A549 (cell line): ENCODE results near the gene HMCN1. TPM values are rescaled to one million over a fixed set of nuclear protein-coding genes. Genes with fewer than 3 reads are reported as not detected.

Source experiments
- ATAC-seq, 2 experiments: fragments of 200-7000 bp in 1 of 2; fragments of >200 bp in 1 of 2; cut with Nextera tagmentation in 1 of 2; cut with Tn5 transposase in 1 of 2; 3 replicates each; pipeline versions ENCODE4 v1.8.0 to v1.9.1; 2018 to 2020; ENCODE audit warnings: mild to moderate bottlenecking in 1 of 2, moderate library complexity in 1 of 2
- CTCF ChIA-PET: fragments of 300-600 bp; sonication (Branson Sonifier 250); formaldehyde crosslinking; extraction: SDS; loops from one replicate; lab custom pipeline; 2021; ENCODE audit warnings: antibody characterized with exemption, inconsistent platforms; lab: Yijun Ruan, JAX
- POLR2A ChIA-PET: fragments of 350-600 bp; formaldehyde crosslinking; extraction: SDS; loops from one replicate; lab custom pipeline; 2021; ENCODE audit warnings: antibody characterized with exemption, inconsistent platforms; lab: Yijun Ruan, JAX
- DNase-seq, 2 experiments: peaks; one replicate each; pipeline versions ENCODE4 v3.0.0 to v3.0.0-alpha.2; 2011 to 2016; ENCODE audit warnings: low read depth in 1 of 2, low spot score in 1 of 2
- FAIRE-seq: peaks from 2 replicates; lab custom pipeline; 2011; peaks lifted over from hg19 to GRCh38; lab: Jason Lieb, UNC
- H3K27ac ChIP-seq, 2 experiments: fragments of >200 bp; sonication (Bioruptor Twin); formaldehyde crosslinking; 3 replicates each; pipeline ENCODE4 v1.5.1; 2016 to 2017
- H3K4me1 ChIP-seq: fragments of >200 bp; sonication (Bioruptor Twin); formaldehyde crosslinking; 3 replicates; pipeline ENCODE4 v1.6.1; 2016
- H3K4me2 ChIP-seq: fragments of >200 bp; sonication (Bioruptor Twin); formaldehyde crosslinking; 3 replicates; pipeline ENCODE4 v1.6.1; 2016
- H3K4me3 ChIP-seq: fragments of >200 bp; sonication (Bioruptor Twin); formaldehyde crosslinking; 3 replicates; pipeline ENCODE4 v1.5.1; 2016
- H3K9me3 ChIP-seq: fragments of >200 bp; sonication (Bioruptor Twin); formaldehyde crosslinking; 3 replicates; pipeline ENCODE4 v1.6.1; 2016
- ATOH8 ChIP-seq: fragments of 250-450 bp; sonication (Bioruptor Pico); IDR thresholded peaks from 2 replicates; pipeline ENCODE4 v1.5.0; 2020; ENCODE audit warnings: low read depth, mild to moderate bottlenecking, moderate library complexity
- CBX2 ChIP-seq: fragments of 200-600 bp; sonication (generic); IDR thresholded peaks from 2 replicates; pipeline ENCODE4 v1.6.1; 2016; ENCODE audit warnings: low read depth, mild to moderate bottlenecking, borderline replicate concordance
- CBX8 ChIP-seq: fragments of 200-600 bp; sonication (generic); IDR thresholded peaks from 2 replicates; pipeline ENCODE4 v1.6.1; 2016
- CEBPB ChIP-seq, 2 experiments: fragments of >200 bp in 1 of 2; sonication (Bioruptor Twin) in 1 of 2; formaldehyde crosslinking in 1 of 2; IDR thresholded peaks; 2 replicates each; pipeline ENCODE4 v1.6.1; 2012 to 2016
- CHD4 ChIP-seq: fragments of 200-600 bp; sonication (generic); IDR thresholded peaks from 2 replicates; pipeline ENCODE4 v1.6.1; 2016; ENCODE audit warnings: antibody characterized with exemption, mild to moderate bottlenecking, borderline replicate concordance
- CTCF ChIP-seq: fragments of >200 bp; sonication (Bioruptor Twin); formaldehyde crosslinking; IDR thresholded peaks from 3 replicates; pipeline ENCODE4 v1.5.1; 2016
- EP300 ChIP-seq, 2 experiments: fragments of >200 bp; sonication (Bioruptor Twin); formaldehyde crosslinking; IDR thresholded peaks; 2 replicates in 1 of 2; 3 replicates in 1 of 2; pipeline ENCODE4 v1.6.1; 2016 to 2017
- ESRRA ChIP-seq: fragments of 150-350 bp; IDR thresholded peaks from 2 replicates; pipeline ENCODE4 v1.6.1; 2014; ENCODE audit warnings: mild to moderate bottlenecking, low read length, borderline replicate concordance
- FOXS1 ChIP-seq: fragments of 250-450 bp; sonication (Bioruptor Pico); IDR thresholded peaks from 2 replicates; pipeline ENCODE4 v1.5.0; 2020; ENCODE audit warnings: mild to moderate bottlenecking, moderate library complexity
- HDAC2 ChIP-seq: fragments of 200-600 bp; sonication (generic); IDR thresholded peaks from 2 replicates; pipeline ENCODE4 v1.6.1; 2016
- HMGXB4 ChIP-seq: fragments of 250-450 bp; sonication (Bioruptor Pico); IDR thresholded peaks from 2 replicates; pipeline ENCODE4 v1.5.0; 2021; ENCODE audit warnings: mild to moderate bottlenecking, moderate library complexity, borderline replicate concordance
- HOXA7 ChIP-seq: fragments of 250-450 bp; sonication (Bioruptor Pico); IDR thresholded peaks from 2 replicates; pipeline ENCODE4 v1.5.0; 2020; ENCODE audit warnings: mild to moderate bottlenecking, moderate library complexity
- HOXB13 ChIP-seq: fragments of 250-450 bp; sonication (Bioruptor Pico); IDR thresholded peaks from 2 replicates; pipeline ENCODE4 v1.5.0; 2020; ENCODE audit warnings: low read depth, mild to moderate bottlenecking, moderate library complexity
- JUN ChIP-seq, 2 experiments: fragments of >200 bp; sonication (Bioruptor Twin); formaldehyde crosslinking; IDR thresholded peaks; 2 replicates in 1 of 2; 3 replicates in 1 of 2; pipeline ENCODE4 v1.6.1; 2016 to 2017
- JUNB ChIP-seq: fragments of >200 bp; sonication (Bioruptor Twin); formaldehyde crosslinking; IDR thresholded peaks from 2 replicates; pipeline ENCODE4 v1.6.1; 2016
- MAZ ChIP-seq: fragments of 150-350 bp; IDR thresholded peaks from 2 replicates; pipeline ENCODE4 v1.6.1; 2014; ENCODE audit warnings: antibody characterized with exemption, low read depth, low read length, borderline replicate concordance
- MYC ChIP-seq: IDR thresholded peaks from 2 replicates; pipeline ENCODE4 v1.6.1; 2012; ENCODE audit warnings: mild to moderate bottlenecking, inconsistent platforms, low read length, improper control_type of control experiment, borderline replicate concordance
- NPAS2 ChIP-seq: fragments of 250-450 bp; sonication (Bioruptor Pico); IDR thresholded peaks from 2 replicates; pipeline ENCODE4 v1.8.0; 2022; ENCODE audit warnings: mild to moderate bottlenecking, moderate library complexity, borderline replicate concordance
- POLR2A ChIP-seq: IDR thresholded peaks from 2 replicates; pipeline ENCODE4 v1.6.1; 2012; ENCODE audit warnings: mild to moderate bottlenecking, low read length
- REST ChIP-seq: fragments of 200-600 bp; sonication (generic); IDR thresholded peaks from 2 replicates; pipeline ENCODE4 v1.6.1; 2016; ENCODE audit warnings: antibody characterized with exemption, mild to moderate bottlenecking, moderate library complexity
- RNF2 ChIP-seq: fragments of 200-600 bp; sonication (generic); IDR thresholded peaks from 2 replicates; pipeline ENCODE4 v1.6.1; 2016; ENCODE audit warnings: low read depth, mild to moderate bottlenecking, antibody characterized with exemption, moderate library complexity, borderline replicate concordance
- TP53 ChIP-seq: fragments of 250-450 bp; sonication (Bioruptor Pico); IDR thresholded peaks from 2 replicates; pipeline ENCODE4 v1.5.0; 2021; ENCODE audit warnings: mild to moderate bottlenecking, moderate library complexity
- USF2 ChIP-seq: fragments of 450-650 bp; IDR thresholded peaks from 2 replicates; pipeline ENCODE4 v1.6.1; 2014; ENCODE audit warnings: antibody characterized with exemption
- ZC3H11A ChIP-seq: fragments of 450-650 bp; IDR thresholded peaks from 2 replicates; pipeline ENCODE4 v1.6.1; 2014; ENCODE audit warnings: antibody characterized with exemption, mild to moderate bottlenecking
- ZFP36 ChIP-seq: fragments of 450-650 bp; IDR thresholded peaks from 2 replicates; pipeline ENCODE4 v1.6.1; 2014; ENCODE audit warnings: borderline replicate concordance; ENCODE audit not compliant: partially characterized antibody
- ZNF302 ChIP-seq: fragments of 250-450 bp; sonication (Bioruptor Pico); IDR thresholded peaks from 2 replicates; pipeline ENCODE4 v1.9.0; 2021; ENCODE audit warnings: inconsistent platforms, mild to moderate bottlenecking, moderate library complexity
- WGBS: methylation state at CpG from one replicate; pipeline ENCODE4 v1.1.6; 2017; ENCODE audit errors: missing lambda C conversion rate; 5-methylcytosine and 5-hydroxymethylcytosine counted together
- polyA plus RNA-seq, 4 experiments: library from polyadenylated mRNA; depleted of rRNA in 3 of 4; stranded (reverse); fragments of >200 nt; fragmentation: RNase III in 1 of 4; extraction: RNeasy Plus Mini Kit Qiagen cat#74134 plus additional on column Dnase treatment in 1 of 4; gene quantifications; 2 replicates in 3 of 4; 3 replicates in 1 of 4; pipeline ENCODE4 v1.2.3, GENCODE V29; 2011 to 2017

HMCN1 gene
- polyA plus RNA-seq, 2 of the 4 experiments (the other 2 are of a cell fraction) = 0.03 to 0.06 TPM

GRCh38 chr1:186165303-186165702, 431.1 kb downstream of the HMCN1 start:
- ChIA-PET CTCF (interaction anchor here (1.1 to 1.6 kb wide), 3 partner anchors 10 to 47 kb away, joined by 3 read pairs; no protein-coding TSS in a partner anchor), POLR2A (no interaction called here)
- WGBS = 16% methylated on average over 1 of the region's 1 CpG
- Histone ChIP-seq H3K4me3 (no peak overlapping the region), H3K4me1 (peaks cover 11% of the 10 kb centered on the region; the same call in 2 of the 3 replicates), H3K27ac (no peak overlapping the region), H3K9me3 (no peaks in the 10 kb centered on the region), H3K4me2 (peak overlapping the region; percentile 9; the same call in 1 of the 3 replicates)
- TF ChIP-seq JUN (IDR thresholded peaks at IDR 0.05) (no peak), ESRRA (no peak), CHD4 (no peak), ZNF302 (CRISPR knock-in tag) (no peak), JUNB (no peak), FOXS1 (CRISPR knock-in tag) (no peak), CBX2 (no peak), REST (no peak), ATOH8 (no peak), USF2 (no peak), HOXA7 (no peak), CEBPB (IDR thresholded peaks at IDR 0.05) (no peak), HDAC2 (no peak)
- FAIRE-seq (no peak), ATAC-seq (no peak), DNase-seq (no peak)

- peaks cover 11% of the 10 kb centered on the region; the same call in 2 of the 3 replicates for H3K4me1 ChIP-seq
- H3K4me3 ChIP-seq = no peak overlapping the region
- POLR2A ChIA-PET = no interaction called here
- 85% methylated on average over 5 of the region's 5 CpGs for WGBS
- no peaks in the 10 kb centered on the region for H3K9me3 ChIP-seq
- no peak overlapping the region for H3K4me2 ChIP-seq
- no peak overlapping the region for H3K27ac ChIP-seq
- peak in 1 of 2 experiments; percentile 45; a peak in 1 of 4 replicates for TF ChIP-seq CEBPB (IDR thresholded peaks at IDR 0.05)
- TF ChIP-seq HMGXB4 (CRISPR knock-in tag) = no peak
- DNase-seq (no peak), ATAC-seq (no peak), FAIRE-seq (no peak)
- CTCF ChIA-PET = interaction anchor here (1.8 kb wide), 1 partner anchor 12 kb away, joined by 7 read pairs; no protein-coding TSS in a partner anchor
Observed at GRCh38 chr1:186167096-186167668, 433.0 kb downstream of the HMCN1 start.

GRCh38 chr1:186175588-186175987, 441.4 kb downstream of the HMCN1 start:
- CTCF ChIA-PET = interaction anchor here (1.5 kb wide), 1 partner anchor 21 kb away, joined by 3 read pairs; no protein-coding TSS in a partner anchor
- H3K9me3 ChIP-seq = no peaks in the 10 kb centered on the region
- FAIRE-seq (no peak), DNase-seq (no peak), ATAC-seq (no peak)
- no peaks in the 10 kb centered on the region for H3K4me1 ChIP-seq
- 61% methylated on average over 4 of the region's 4 CpGs for WGBS
- POLR2A ChIA-PET = no interaction called here
- no peak overlapping the region for H3K4me2 ChIP-seq
- no peak overlapping the region for H3K27ac ChIP-seq
- no peak overlapping the region for H3K4me3 ChIP-seq
- TF ChIP-seq HOXB13 (CRISPR knock-in tag) (no peak), EP300 (IDR thresholded peaks at IDR 0.05) (no peak), ZFP36 (no peak), POLR2A (no peak), FOXS1 (CRISPR knock-in tag) (no peak), CBX8 (no peak), MAZ (no peak), MYC (no peak), RNF2 (no peak), ZC3H11A (no peak), TP53 (CRISPR knock-in tag) (no peak), NPAS2 (CRISPR knock-in tag) (no peak), HDAC2 (no peak), CTCF (no peak)
